ENCODE results near the gene PKD2L1.

PKD2L1 gene

DNA sequence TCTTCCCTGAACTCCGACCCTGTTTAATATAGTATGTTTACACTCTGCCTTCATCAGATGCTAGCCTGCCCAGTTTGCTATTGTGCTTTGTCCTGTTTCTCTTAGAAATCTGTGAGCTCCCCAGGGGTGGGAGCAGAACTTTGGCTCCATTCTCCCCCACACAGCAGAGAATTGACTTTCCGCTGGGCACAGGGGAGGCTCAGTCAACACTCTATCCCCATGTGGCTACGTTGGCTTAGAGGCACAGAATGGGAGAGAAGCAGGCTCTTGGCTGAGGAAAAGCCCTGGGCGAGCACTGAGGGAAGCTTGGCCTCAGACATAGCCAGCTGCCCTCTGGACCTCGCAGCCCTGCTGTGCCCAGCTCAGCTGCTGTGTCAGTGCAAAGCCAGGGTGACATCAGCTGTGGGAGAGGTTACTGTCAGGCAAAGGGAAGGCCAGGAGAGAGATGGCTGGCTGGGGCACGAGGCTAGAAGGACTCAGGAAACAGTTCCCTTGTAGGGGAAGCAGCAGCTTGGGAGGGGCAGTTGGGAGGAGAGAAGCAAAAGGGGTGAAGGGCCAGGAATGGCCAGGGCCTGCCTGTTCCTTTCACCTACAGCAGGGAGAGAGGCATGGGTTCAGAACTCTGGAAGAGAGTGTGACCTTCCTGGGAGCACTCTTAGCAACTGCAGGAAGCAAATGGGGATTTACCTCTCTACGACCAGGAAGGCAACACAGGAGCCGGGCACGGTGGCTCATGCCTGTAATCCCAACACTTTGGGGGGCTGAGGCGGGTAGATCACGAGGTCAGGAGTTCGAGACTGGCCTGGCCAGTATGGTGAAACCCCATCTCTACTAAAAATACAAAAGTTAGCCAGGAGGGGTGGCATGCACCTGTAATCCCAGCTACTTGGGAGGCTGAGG is 11.2 kb upstream of the PKD2L1 start:
- Histone ChIP-seq H3K4me3 (ENCODE audit: low read depth, low read length) (no peak overlapping the region), H3K27ac (no peak overlapping the region), H3K27me3 (replicated peaks) (no peaks in the 10 kb centered on the region), H3K36me3 (replicated peaks) (no peaks in the 10 kb centered on the region)
- no peak for DNase-seq
- TF ChIP-seq, protein P1, sequence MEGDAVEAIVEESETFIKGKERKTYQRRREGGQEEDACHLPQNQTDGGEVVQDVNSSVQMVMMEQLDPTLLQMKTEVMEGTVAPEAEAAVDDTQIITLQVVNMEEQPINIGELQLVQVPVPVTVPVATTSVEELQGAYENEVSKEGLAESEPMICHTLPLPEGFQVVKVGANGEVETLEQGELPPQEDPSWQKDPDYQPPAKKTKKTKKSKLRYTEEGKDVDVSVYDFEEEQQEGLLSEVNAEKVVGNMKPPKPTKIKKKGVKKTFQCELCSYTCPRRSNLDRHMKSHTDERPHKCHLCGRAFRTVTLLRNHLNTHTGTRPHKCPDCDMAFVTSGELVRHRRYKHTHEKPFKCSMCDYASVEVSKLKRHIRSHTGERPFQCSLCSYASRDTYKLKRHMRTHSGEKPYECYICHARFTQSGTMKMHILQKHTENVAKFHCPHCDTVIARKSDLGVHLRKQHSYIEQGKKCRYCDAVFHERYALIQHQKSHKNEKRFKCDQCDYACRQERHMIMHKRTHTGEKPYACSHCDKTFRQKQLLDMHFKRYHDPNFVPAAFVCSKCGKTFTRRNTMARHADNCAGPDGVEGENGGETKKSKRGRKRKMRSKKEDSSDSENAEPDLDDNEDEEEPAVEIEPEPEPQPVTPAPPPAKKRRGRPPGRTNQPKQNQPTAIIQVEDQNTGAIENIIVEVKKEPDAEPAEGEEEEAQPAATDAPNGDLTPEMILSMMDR (IDR thresholded peaks at IDR 0.05; ENCODE audit: low read depth, low read length, missing control alignments) = no peak
- in situ Hi-C loops (cut with HindIII; ENCODE audit: low pct_ligation_motif_present, low sequenced_read_pairs) = loop anchor here (25.0 kb wide), 2 partner anchors 96 to 171 kb away; partner anchors contain the start of gene SEC31B

- Histone ChIP-seq H3K27me3 (replicated peaks) (no peaks in the 10 kb centered on the region), H3K27ac (no peak overlapping the region), H3K36me3 (replicated peaks) (no peaks in the 10 kb centered on the region), H3K4me3 (ENCODE audit: low read depth, low read length) (no peak overlapping the region)
- no peak for DNase-seq
- in situ Hi-C loops (cut with HindIII; ENCODE audit: low pct_ligation_motif_present, low sequenced_read_pairs) = loop anchor here (25.0 kb wide), 2 partner anchors 98 to 173 kb away; partner anchors contain the start of gene SEC31B
- TF ChIP-seq, protein P1 (IDR thresholded peaks at IDR 0.05; ENCODE audit: low read depth, low read length, missing control alignments) = no peak
Measured at GRCh38 chr10:100339236-100339635, 9.2 kb upstream of the PKD2L1 start.

GRCh38 chr10:100338434-100339036 is 8.5 kb upstream of the PKD2L1 start:
- no peaks in the 10 kb centered on the region for H3K36me3 ChIP-seq (replicated peaks)
- no peaks in the 10 kb centered on the region for H3K27me3 ChIP-seq (replicated peaks)
- peak; percentile 54 for DNase-seq
- in situ Hi-C loops (cut with HindIII; ENCODE audit: low pct_ligation_motif_present, low sequenced_read_pairs) = loop anchor here (25.0 kb wide), 2 partner anchors 99 to 174 kb away; partner anchors contain the start of gene SEC31B
- TF ChIP-seq, protein P1 (IDR thresholded peaks at IDR 0.05; ENCODE audit: low read depth, low read length, missing control alignments) = peak; percentile 93
- no peak overlapping the region for H3K4me3 ChIP-seq (ENCODE audit: low read depth, low read length)
- H3K27ac ChIP-seq = no peak overlapping the region

GRCh38 chr10:100334762-100335161 is 4.7 kb upstream of the PKD2L1 start:
- Histone ChIP-seq H3K36me3 (replicated peaks) (no peaks in the 10 kb centered on the region), H3K4me3 (ENCODE audit: low read depth, low read length) (no peak overlapping the region), H3K27ac (no peak overlapping the region), H3K27me3 (replicated peaks) (peaks cover 15% of the 10 kb centered on the region)
- in situ Hi-C loops (cut with HindIII; ENCODE audit: low pct_ligation_motif_present, low sequenced_read_pairs) = loop anchor here (25.0 kb wide), 2 partner anchors 103 to 178 kb away; partner anchors contain the start of gene SEC31B
- TF ChIP-seq, protein P1 (IDR thresholded peaks at IDR 0.05; ENCODE audit: low read depth, low read length, missing control alignments) = no peak
- DNase-seq = no peak

DNA sequence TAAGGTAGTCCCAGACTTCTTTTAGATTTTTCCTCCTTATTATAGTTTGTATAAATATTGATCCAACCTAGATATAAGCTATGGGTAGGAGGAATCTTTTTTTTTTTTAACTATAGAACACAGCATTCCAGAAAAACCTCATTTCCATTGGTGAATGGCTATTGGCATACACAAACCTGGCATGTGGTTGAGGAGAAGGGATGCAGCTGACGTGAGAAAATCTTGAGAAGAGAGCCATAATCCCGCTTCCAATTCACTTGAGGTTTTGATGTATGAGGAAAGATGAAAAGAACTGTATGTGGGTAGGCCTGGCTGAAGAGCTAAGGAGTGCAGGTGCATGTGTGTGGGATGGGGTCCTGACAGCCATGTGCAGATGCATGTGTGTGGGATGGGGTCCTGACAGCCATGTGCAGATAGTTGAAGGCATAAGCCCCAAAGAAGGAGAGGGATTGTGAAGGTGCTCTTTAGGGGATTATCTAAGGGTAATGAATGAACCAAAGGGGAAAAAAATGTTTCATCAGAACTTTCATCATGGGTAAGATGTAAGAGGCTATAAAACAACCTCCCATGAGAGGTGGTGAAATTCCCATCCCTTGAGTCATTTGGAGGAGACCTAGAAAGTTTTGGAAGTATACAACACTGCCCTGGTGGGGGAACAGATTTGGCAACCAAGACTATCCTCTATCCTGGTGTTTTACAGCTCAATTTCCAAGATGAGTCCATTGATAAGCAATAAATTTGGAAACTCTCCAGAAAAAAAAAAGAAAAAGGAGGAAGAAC is 3.8 kb upstream of the PKD2L1 start:
- H3K36me3 ChIP-seq (replicated peaks) = no peaks in the 10 kb centered on the region
- in situ Hi-C loops (cut with HindIII; ENCODE audit: low pct_ligation_motif_present, low sequenced_read_pairs) = loop anchor here (25.0 kb wide), 2 partner anchors 103 to 178 kb away; partner anchors contain the start of gene SEC31B
- H3K27me3 ChIP-seq (replicated peaks) = peaks cover 17% of the 10 kb centered on the region
- H3K4me3 ChIP-seq (ENCODE audit: low read depth, low read length) = no peak overlapping the region
- no peak for DNase-seq
- H3K27ac ChIP-seq = no peak overlapping the region
- TF ChIP-seq, protein P1 (IDR thresholded peaks at IDR 0.05; ENCODE audit: low read depth, low read length, missing control alignments) = no peak

All from brain microvascular endothelial cell (primary cell).